GM19351 (cell line): ENCODE results near the gene GAGE10.
A peak's percentile ranks its signal among the peaks of the same experiment; 100 is the strongest.
"Not testable (repeated sequence)": the region's sequence is repeated elsewhere in the genome, so short reads cannot be mapped to it uniquely, and the experiment has no call there.

Experiments used
- ATAC-seq: cut with Tn5 transposase; IDR thresholded peaks from one replicate; pipeline ENCODE4 v1.9.1; 2021; ENCODE audit warnings: mild to moderate bottlenecking, moderate library complexity; ENCODE audit not compliant: unreplicated experiment

The GAGE10 gene

DNA sequence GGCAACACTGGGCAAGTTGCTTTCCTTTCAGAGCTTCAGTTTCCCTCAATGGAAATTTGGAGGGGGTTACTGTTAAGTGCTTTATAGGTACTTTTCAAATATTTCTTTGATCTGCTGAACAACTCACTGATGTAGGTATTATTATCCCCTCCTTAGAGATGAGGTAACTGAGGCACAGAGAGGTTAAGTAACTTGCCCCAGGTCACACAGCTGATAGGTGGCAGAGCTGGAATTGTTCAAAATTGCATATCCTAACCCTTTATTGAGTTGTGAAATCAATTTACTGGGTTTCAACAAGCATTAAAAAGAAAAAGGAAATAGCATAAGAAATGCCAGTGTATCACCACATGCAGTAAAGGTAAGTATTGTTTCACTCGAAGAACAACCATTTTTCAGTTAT lies 27.2 kb upstream of the GAGE10 start:
- ATAC-seq: no peak

GRCh38 chrX:49276671-49277534 lies 26.5 kb upstream of the GAGE10 start:
- ATAC-seq: no peak

DNA sequence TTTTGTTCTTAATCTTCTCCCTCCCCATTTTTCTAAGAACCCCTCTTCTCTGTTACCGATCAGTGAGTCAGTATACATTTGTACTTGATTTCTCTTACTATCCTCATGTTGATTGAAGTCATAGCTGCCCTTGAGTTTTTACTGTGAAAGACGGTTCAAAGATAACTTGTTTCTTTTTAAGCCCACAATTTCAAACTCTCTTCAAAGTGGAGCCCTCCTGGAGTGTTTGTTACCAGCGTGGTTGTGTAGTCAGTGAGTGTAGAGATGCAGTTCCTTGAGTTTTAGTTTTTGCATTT lies 26.0 kb upstream of the GAGE10 start:
- ATAC-seq: no peak

- ATAC-seq: no peak
Observed at GRCh38 chrX:49278081-49278480, 25.4 kb upstream of the GAGE10 start.

DNA sequence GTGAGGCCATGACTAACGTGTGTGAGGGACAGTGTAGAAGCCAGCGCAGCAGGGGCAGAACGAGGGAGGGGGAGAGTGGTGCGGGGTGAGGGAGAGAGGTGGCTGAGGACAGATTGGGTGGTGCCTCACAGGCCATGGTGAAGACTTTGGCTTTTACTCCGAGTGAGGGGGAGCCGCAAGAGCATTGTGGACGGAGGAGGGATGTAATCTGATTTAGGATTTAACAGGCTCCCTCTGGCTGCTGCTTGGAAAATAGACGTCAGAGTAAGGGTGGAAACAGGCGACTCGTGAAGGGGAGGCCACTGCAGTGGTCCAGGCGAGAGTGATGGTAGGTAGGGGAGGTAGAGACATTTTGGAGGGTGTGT lies 20.8 kb upstream of the GAGE10 start:
- no peak for ATAC-seq

DNA sequence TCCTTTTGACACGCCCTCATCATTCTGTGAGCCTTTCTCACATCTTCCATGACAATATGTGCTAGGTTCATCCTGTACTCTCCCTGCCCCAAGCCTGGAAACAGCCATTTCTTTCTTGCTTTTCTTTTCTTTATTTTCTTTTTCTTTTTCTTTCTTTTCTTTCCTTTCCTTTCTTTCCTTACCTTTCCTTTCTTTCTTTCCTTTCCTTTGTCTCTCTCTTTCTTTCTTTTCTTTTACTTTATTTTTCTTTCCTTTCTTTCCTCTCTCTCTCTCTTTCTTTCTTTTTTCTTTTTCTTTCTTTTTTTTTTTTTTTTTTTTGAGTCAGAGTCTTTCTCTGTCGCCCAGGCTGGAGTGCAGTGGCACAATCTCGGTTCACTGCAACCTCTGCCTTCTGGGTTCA lies 19.2 kb upstream of the GAGE10 start:
- no peak for ATAC-seq

DNA sequence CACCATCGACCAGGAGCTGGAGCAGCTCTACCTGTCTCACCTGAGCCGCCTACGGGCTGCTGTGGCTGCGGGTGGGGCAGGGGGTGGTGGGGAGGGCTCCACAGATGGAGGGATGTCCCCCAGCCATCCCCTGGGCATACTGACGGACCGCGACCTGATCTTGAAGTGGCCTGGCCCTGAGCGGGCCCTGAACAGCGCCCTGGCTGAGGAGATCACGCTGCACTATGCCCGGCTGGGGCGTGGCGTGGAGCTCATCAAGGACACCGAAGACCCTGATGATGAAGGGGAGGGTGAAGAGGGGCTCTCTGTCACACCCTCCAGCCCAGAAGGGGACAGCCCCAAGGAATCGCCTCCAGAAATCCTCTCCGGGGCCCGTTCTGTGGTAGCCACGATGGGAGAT lies 17.3 kb upstream of the GAGE10 start:
- no peak for ATAC-seq

GRCh38 chrX:49286581-49286980 lies 16.9 kb upstream of the GAGE10 start:
- ATAC-seq: no peak

- no peak for ATAC-seq
Observed at GRCh38 chrX:49287665-49288064, 15.8 kb upstream of the GAGE10 start.

GRCh38 chrX:49290215-49290614 lies 13.2 kb upstream of the GAGE10 start:
- no peak for ATAC-seq

DNA sequence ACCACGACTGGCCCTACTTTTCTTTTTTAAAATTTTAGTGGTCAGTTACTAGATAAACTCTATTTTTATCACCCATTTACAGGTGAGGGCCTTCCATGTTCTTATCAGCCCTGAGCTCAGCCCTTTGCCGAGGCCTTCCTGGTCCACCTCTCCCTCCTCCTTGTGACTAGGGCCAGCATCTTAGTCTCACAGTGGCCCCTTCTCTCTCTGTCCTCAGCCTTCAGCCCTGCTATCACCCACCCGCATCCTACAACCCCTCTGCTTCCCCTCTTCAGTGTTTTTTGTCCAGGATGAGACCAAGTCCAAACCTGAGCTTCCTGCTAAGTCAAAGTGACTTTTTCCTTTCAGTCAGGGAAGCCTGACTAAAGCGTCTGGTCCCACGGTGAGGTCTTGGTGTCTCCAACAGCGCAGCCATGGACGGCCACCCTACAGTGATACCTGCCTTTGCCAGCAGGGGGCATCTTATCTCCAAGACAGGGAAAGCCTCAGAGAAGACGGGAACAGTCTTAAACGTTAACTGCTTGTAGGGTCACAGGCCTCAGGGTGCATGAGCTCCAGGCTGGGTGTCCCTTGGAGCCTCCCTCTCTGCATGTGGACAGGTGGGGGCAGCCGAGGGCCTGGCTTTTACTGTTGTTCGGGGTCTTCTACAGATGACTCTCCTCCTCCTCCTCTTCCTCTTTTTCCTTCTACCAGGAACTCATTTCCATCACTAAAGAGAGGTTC lies 11.7 kb upstream of the GAGE10 start:
- ATAC-seq: peak; percentile 76

GRCh38 chrX:49292400-49293362 lies 10.8 kb upstream of the GAGE10 start:
- ATAC-seq: no peak

DNA sequence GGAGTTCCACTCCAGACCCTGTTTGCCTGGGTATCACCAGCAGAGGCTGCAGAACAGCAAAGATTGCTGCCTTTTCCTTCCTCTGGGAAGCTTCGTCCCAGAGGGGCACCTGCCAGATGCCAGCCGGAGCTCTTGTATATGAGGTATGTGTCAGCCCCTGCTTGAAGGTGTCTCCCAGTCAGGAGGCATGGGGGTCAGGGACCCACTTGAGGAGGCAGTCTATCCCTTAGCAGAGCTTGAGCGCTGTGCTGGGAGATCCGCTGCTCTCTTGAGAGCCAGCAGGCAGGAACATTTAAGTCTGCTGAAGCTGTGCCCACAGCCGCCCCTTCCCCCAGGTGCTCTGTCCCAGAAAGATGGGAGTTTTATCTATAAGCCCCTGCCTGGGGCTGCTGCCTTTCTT lies 4.2 kb upstream of the GAGE10 start:
- ATAC-seq: not testable (repeated sequence)

DNA sequence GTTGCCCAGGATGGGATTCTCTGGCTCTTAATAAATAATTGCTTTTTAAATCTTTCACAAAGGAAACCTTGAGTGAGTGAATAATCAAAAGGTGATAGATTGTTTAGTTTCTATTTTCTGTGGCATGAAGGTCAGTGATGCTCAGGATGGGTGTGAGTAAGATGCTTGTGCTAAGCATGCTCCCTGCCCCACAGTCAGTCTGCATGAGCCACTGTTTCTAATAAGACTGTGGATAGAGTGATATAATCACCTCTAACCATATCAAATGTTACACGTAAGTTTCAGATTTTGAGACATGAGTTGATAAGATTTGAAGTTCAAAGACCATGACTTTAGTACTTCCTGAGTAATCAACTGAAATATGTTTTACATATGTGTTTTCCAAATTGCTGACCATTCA lies 2.7 kb upstream of the GAGE10 start:
- ATAC-seq: no peak

DNA sequence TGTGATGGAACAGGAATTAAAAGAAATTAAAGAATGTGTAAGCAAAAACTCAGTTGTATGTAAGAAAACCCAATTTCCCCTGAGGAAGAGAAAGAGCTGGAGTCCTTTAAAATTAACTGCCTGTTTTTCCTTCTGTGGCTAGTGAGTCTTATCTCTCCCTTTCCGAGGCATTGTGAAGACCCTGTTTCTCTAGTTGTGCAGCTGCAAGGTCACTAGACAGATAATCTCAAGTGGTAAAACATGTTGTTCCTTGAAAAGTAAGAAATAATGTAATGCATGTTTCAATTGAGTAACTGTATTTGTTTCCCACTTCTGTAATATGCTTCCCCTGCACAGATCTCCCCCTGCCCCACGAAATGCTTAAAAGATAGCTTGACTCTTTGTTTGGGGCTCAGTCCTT lies 4.3 kb downstream of the GAGE10 start:
- ATAC-seq: not testable (repeated sequence)

DNA sequence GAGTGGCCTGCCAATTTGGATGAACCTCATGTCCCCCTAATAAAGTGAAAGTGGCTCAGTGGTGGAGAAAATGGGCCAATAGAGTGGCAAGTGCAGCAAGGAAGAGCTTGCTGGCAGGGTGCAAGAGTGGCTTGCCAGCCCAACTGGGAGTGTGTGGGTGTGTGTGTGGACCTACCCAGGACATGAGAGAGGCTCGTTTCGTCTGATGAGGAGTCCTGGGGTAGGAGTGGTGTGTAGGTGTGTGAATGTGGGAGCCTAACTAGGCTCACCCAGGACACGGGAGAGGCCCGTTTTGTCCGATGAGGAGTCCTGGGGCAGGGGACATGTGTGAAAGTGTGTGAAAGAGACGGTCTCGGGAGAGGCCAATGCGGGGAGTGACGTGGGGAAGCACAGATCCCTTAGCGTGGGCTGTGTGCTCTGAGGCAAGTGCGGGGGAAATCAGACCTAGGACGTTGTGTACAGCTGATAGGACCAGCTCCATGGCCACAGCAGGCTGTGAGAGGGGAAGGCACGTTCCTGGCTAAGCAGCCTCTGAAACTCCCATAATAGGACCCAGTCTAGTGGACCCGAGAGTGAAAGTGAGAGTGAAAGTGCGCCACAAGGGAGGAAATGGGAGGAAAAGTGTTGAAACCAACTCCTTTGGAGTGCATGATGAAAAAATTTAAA lies 5.3 kb downstream of the GAGE10 start:
- ATAC-seq: no peak

DNA sequence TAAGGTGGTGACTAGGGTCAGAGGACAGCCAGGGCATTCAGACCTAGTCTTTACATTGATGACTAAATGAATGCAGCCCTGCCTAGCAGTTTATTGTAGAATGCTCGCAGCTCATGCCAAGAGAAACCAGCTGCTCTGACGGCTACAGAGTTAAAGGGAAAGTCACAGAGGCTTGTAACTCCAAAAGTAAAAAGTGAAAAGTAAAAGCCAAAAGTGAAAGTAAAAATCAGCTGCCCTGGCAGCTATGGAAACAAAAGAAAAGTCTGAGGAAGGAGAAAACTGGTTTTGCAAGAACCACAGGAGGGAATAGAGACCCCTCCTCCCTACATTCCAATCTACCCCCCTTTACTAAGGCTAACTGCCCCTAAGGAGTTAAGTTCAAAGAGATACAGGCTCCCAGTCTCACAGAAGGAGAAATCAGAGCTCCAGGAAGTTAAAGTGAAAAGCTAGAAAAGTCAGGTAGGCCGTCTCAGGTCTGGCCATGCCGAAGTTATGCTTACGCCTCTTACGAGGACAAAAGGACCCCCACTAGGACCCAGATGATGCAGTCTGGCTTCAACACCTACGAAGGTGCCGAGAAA lies 6.0 kb downstream of the GAGE10 start:
- no peak for ATAC-seq

DNA sequence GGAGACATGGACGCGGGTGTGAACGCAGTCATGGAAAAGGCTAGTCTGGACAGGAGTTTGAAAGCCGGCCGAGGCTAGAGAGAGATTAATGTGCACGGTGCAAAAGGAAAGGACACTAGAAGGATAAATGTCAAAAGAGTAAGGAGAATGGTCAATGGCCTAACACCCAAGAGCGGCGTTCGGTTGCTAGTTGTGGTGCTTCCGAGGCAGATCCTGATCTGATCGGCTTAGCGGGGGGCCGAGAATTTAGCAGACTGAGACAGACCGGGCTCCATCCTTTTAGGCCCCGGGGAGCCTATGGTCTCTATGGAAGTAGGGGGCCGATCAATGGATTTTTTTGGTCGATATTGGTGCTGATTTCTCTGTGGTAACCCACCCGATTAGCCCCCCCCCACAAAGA lies 6.9 kb downstream of the GAGE10 start:
- no peak for ATAC-seq

DNA sequence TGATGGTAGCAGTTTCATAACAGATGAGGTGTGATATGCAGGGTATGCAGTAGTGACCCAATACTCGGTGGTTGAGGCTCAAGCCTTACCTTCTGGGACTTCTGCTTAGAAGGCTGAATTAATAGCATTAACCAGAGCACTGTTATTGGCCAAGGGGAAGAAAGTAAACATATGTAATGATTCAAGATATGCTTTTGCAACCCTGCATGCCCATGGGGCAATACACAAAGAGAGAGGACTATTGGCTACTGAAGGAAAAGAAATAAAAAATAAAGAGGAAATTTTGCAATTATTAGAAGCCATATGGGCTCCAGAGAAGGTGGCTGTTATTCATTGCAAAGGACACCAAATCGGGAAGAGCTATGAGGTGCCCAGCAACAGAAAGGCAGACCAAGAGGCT lies 8.7 kb downstream of the GAGE10 start:
- no peak for ATAC-seq

GRCh38 chrX:49316085-49316484 lies 12.6 kb downstream of the GAGE10 start:
- no peak for ATAC-seq

GRCh38 chrX:49321737-49322136 lies 18.3 kb downstream of the GAGE10 start, which contains the start of gene GAGE12J:
TSS of gene GAGE12J (plus strand) at chrX:49322037. CDS start at chrX:49323194, 1,157 bp downstream.
- not testable (repeated sequence) for ATAC-seq
